Head of caudate nucleus (tissue), 42 donors: ENCODE data around the gene PERCC1.
"Not testable (repeated sequence)": the region's sequence is repeated elsewhere in the genome, so short reads cannot be mapped to it uniquely, and the experiment has no call there.

ENCODE experiments used
- DNase-seq, 42 donors: peaks; one replicate each; pipeline versions ENCODE4 v3.0.0 to v3.0.0-alpha.2; 2020 to 2021; ENCODE audit warnings: mixed read lengths in 7 of 42
- intact Hi-C: fragments of 100-400 bp; cut with DNase I; formaldehyde crosslinking; loops from one replicate; pipeline ENCODE4 v1.15.0; 2022

PERCC1 gene

GRCh38 chr16:1430214-1430758 lies 592 bp upstream of the PERCC1 start:
- no peak for DNase-seq
- intact Hi-C loops, result no loop called here

- DNase-seq, result no peak
- intact Hi-C loops, result no loop called here
These were observed 806 bp downstream of the PERCC1 start for GRCh38 chr16:1431497-1432270.

DNA sequence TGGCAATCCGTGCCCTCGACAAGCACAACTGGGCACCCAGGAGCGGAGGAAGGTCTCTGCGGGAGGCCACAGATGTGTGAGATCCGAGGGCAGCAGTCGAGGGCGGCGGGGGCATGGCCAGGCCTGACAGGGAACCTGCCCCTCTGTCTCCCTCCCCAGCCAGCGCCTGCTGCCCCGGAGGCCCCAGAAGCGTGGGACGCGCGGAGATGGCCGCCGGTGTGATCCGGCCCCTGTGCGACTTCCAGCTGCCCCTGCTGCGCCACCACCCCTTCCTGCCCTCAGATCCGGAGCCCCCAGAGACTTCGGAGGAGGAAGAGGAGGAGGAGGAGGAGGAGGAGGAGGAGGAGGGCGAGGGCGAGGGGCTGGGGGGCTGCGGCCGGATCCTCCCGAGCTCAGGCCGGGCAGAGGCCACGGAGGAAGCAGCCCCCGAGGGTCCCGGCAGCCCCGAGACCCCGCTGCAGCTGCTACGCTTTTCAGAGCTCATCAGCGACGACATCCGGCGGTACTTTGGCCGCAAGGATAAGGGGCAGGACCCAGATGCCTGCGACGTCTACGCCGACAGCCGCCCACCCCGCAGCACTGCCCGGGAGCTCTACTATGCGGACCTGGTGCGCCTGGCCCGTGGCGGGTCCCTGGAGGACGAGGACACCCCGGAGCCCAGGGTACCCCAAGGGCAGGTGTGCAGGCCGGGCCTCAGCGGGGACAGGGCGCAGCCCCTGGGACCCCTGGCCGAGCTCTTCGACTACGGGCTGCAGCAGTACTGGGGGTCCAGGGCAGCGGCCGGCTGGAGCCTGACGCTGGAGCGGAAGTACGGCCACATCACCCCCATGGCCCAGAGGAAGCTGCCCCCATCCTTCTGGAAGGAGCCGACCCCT lies 1.7 kb downstream of the PERCC1 start:
- intact Hi-C loops, result no loop called here
- DNase-seq, result no peak

GRCh38 chr16:1433263-1433560 lies 2.3 kb downstream of the PERCC1 start:
- intact Hi-C loops, result no loop called here
- DNase-seq, result no peak

DNA sequence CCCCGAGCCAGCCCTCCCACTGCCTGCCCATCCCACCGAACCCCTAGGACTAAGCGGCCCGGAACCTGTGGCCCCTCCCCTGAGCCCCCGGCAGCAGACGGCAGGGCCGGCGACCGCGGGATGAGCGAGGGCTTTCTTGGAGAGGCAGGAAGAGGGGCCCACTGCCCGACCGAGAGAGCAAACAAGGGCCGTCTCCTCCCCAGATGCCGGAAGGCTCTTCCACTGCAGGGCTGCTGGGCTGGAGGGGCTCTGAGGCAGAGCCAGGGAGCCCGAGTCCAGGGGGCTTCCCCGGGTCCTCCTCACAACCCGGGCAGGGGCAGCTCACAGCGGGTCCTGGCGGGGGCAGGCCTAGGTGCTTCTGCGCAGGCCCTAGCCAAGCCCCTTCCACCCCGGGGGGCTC lies 2.9 kb downstream of the PERCC1 start:
- DNase-seq, result no peak

GRCh38 chr16:1434644-1435592 lies 4.0 kb downstream of the PERCC1 start:
- no peak for DNase-seq
- intact Hi-C loops, result no loop called here

More for the DNA sequence above, 2.9 kb downstream of the PERCC1 start:
- intact Hi-C loops, result no loop called here

GRCh38 chr16:1435921-1436697 lies 5.2 kb downstream of the PERCC1 start:
- intact Hi-C loops, result no loop called here
- no peak for DNase-seq

- no peak for DNase-seq
- intact Hi-C loops, result no loop called here
These were observed 6.0 kb downstream of the PERCC1 start for GRCh38 chr16:1436731-1437355.

DNA sequence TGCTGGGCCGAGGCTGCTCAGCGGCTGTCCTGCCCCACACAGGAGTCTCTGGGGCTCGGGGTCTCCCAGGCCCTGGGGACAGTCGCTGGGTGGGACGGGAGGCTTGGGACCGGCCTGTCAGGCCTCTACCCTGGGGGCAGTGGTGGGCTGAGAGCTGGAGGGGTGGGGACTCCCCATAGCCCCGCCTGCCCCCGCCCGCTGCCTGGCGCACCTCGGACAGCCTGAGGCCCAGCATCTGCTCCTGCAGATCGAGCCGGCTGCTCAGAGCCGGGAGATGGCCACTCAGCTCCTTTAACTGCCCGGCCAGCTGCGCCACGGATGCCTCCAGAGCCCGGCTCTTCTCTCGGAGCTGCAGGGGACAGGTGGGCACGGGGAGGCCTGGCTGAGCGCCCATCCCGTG lies 6.7 kb downstream of the PERCC1 start:
- DNase-seq, result no peak
- intact Hi-C loops, result no loop called here

- intact Hi-C loops, result no loop called here
- DNase-seq, result no peak
These were observed 7.6 kb downstream of the PERCC1 start for GRCh38 chr16:1438229-1439057.

DNA sequence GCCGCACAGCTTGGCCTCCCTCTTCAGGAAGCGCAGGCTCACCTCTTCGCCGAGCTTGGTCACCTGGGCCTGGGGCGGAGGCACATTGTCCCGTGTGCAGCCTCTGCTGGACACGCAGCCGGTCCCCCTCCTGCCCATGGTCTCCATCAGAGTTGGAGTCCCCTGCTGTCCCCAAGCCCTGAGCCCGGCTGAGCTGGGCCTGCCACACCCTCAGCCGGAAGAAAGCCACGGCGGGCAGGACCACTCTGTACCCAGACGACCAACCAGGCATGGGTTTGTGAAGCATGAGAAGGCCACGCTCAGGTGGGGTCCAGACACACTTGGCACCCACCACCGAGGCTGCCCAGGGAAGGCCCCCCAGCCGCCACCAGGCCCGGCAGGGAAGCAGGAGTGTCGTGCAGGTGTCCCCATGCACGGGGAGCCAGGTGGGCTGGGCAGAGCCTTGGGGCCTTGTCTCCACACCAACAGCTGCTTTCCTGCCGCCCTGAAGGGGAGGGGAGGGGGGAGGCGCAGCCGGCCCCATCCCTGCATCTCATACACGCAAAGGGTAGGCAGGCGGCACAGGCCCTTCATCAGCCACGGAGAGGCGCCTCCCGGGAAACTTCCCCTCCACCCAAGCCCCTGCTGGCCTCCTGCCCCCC lies 8.3 kb downstream of the PERCC1 start:
- DNase-seq, result no peak
- intact Hi-C loops, result no loop called here

DNA sequence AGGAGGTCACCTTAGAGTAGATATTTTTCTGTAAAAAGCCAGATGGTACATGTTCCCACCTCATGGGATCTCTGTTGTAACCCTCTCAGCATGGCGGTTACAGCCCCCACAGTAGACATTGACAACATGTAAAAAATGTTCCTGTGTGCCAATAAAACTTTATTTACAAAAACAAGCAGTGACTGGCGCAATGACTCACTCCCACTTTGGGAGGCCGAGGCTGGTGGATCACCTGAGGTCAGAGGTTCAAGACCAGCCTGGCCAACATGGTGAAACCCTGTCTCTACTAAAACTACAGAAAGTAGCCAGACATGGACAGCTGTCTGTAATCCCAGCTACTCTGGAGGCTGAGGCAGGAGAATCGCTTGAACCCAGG lies 8.8 kb downstream of the PERCC1 start:
- not testable (repeated sequence) for DNase-seq

GRCh38 chr16:1441391-1441829 lies 10.5 kb downstream of the PERCC1 start:
- intact Hi-C loops, result no loop called here
- DNase-seq, result no peak

More for the DNA sequence above, 8.8 kb downstream of the PERCC1 start:
- intact Hi-C loops, result not testable (repeated sequence)

DNA sequence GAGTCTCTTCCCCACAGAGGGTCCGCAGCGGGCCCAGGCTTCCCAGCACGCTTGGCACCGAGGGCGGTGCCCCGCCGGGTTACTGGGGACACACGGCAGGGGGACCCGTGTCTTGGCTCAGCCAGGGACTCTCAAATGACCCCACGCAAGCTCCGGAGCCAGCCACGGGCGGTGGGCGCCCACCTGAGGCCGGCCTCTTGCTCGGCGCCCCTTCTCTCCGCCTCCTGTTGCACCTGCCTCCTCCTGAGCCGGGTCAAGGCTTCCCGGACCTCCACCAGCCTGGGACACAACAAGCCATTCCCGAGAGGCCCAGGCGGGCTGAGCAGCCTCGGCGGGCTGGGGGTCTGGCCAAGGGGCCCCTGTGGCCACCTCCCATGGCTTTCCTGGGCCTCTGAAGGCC lies 11.8 kb downstream of the PERCC1 start:
- no peak for DNase-seq
- intact Hi-C loops, result no loop called here

- no peak for DNase-seq
- intact Hi-C loops, result no loop called here
These were observed 12.6 kb downstream of the PERCC1 start for GRCh38 chr16:1443403-1443973.

DNA sequence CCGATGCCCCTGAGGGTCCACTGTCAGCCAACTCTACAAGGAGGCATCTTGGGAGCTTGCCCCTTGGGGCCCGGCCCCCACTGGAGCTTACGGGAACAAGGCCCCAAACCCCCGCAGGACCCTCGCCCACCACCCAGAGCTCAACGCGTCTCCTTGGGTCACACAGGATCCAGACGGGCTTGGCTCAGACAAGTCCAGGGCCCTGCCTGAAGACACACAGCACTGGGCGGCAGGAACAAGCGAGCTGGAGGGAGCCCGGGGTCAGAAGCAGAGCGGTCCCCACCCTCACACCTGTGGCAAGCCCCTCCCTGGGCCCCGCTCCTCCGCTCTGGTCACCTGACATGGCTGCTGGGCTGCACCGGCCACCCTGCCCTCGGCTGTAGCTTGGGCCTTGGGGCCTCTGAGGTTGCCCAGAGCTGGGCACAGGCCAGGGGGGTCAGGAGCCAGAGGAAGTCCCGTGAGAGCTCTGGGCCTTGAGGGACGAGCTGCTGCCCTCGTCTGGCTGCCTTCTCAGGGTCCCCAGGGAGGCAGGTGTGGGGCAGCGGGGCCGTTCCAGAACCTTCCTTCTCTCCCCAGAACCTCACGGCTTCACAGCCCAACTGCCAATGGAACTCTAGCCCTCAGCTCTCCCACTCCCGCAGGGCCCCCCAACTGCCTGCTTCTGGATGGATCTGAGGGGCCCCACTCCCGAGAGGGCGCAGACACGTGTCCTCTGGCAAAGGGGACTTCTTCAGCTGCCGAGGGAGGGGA lies 13.3 kb downstream of the PERCC1 start, which contains the start of gene CCDC154:
Gene CCDC154 (minus strand): TSS at position 577 of the 750 bp plus-strand sequence. CDS start 234 bp downstream, at position 343.
- no peak for DNase-seq

More for the DNA sequence above, 13.3 kb downstream of the PERCC1 start, which contains the start of gene CCDC154:
- intact Hi-C loops, result no loop called here
